Memory B cell (primary cell): ENCODE results near the gene GATA3.

Source experiments
- ATAC-seq: fragments of 150-1000 bp; cut with Tn5 transposase; 2 replicates; pipeline ENCODE4 v1.10.0; 2021; ENCODE audit warnings: low read depth, mild to moderate bottlenecking, moderate library complexity
- DNase-seq, 2 donors: peaks; one replicate each; pipeline ENCODE4 v3.0.0; 2022; ENCODE audit warnings: low spot score in 2 of 2
- H3K27ac Mint-ChIP-seq: one replicate; pipeline ENCODE4 v1.8.0; 2022; ENCODE audit warnings: mild to moderate bottlenecking, moderate library complexity, mixed read lengths
- H3K27me3 Mint-ChIP-seq: one replicate; pipeline ENCODE4 v1.8.0; 2022; ENCODE audit warnings: mixed read lengths
- H3K36me3 Mint-ChIP-seq: one replicate; pipeline ENCODE4 v1.8.0; 2022; ENCODE audit warnings: mild to moderate bottlenecking, mixed read lengths
- H3K4me1 Mint-ChIP-seq: one replicate; pipeline ENCODE4 v1.8.0; 2022; ENCODE audit warnings: mixed read lengths
- H3K4me3 Mint-ChIP-seq: one replicate; pipeline ENCODE4 v1.8.0; 2022; ENCODE audit warnings: mild to moderate bottlenecking, moderate library complexity, mixed read lengths
- H3K9me3 Mint-ChIP-seq: one replicate; pipeline ENCODE4 v1.8.0; 2022; ENCODE audit warnings: mixed read lengths

The GATA3 gene

DNA sequence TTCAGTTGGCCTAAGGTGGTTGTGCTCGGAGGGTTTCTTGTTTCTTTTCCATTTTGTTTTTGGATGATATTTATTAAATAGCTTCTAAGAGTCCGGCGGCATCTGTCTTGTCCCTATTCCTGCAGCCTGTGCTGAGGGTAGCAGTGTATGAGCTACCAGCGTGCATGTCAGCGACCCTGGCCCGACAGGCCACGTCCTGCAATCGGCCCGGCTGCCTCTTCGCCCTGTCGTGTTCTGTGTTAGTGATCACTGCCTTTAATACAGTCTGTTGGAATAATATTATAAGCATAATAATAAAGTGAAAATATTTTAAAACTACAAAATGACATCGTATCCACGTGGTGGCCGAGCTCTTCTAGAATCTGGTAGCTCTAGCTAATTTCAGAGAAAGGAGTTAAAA is 20.4 kb downstream of the GATA3 start:
- no peak overlapping the region for H3K4me3 Mint-ChIP-seq
- no peaks in the 10 kb centered on the region for H3K36me3 Mint-ChIP-seq
- H3K9me3 Mint-ChIP-seq: no peaks in the 10 kb centered on the region
- ATAC-seq: no peak
- H3K4me1 Mint-ChIP-seq: no peaks in the 10 kb centered on the region
- DNase-seq: no peak
- H3K27ac Mint-ChIP-seq: no peak overlapping the region
- peaks cover 11% of the 10 kb centered on the region for H3K27me3 Mint-ChIP-seq

DNA sequence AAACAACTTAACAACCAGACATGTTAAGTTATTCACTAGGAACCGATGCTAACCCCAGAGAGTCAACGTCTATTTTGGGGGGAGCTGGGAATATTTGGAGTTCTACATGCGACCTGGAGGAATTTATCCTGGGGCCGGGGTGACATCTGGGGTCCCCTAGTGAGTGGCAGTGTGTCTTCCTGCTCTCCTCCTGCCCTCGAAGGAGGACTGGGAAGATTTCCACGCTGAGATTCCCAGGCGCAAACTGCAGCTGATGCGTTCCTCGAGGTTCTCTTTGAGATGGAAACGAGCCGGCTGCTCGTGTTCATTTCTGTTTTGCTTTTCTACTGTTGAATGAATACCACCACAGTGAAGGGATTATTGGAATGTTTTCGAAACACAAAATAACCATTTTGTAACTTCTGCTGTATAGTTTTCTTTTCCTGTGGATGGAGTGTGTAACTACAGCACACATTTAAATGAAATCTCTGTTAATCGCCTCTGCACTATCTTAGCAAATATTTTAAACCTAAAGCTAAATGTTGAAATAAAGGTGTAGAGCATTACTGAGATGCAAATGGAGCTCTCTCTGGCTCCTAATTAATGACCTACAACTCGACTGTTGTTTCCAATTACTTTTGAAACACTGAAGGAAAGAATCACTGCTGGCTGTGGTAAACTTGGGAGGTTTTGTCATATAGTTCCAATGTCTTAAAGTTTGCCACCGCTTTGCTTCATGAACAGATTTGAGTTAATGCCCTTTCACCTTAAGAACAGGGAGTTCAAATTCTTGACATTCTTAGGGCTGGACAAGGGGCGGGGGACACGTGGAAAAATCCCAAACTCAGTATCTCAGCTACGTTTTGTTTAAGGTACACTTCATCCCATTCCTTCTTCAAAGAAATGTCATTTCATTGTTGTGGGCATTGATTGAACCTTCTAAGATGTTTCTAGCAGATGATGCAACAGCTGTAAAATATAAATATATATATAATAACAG is 21.1 kb downstream of the GATA3 start:
- H3K4me1 Mint-ChIP-seq: no peaks in the 10 kb centered on the region
- H3K9me3 Mint-ChIP-seq: no peaks in the 10 kb centered on the region
- H3K36me3 Mint-ChIP-seq: no peaks in the 10 kb centered on the region
- no peak overlapping the region for H3K27ac Mint-ChIP-seq
- ATAC-seq: no peak
- no peak for DNase-seq
- H3K4me3 Mint-ChIP-seq: no peak overlapping the region
- H3K27me3 Mint-ChIP-seq: peaks cover 9% of the 10 kb centered on the region

GRCh38 chr10:8076933-8077332 is 22.4 kb downstream of the GATA3 start:
- Mint-ChIP-seq H3K9me3 (no peaks in the 10 kb centered on the region), H3K4me1 (no peaks in the 10 kb centered on the region), H3K36me3 (no peaks in the 10 kb centered on the region), H3K27ac (no peak overlapping the region), H3K27me3 (peaks cover 7% of the 10 kb centered on the region), H3K4me3 (no peak overlapping the region)
- DNase-seq: no peak
- ATAC-seq: no peak

DNA sequence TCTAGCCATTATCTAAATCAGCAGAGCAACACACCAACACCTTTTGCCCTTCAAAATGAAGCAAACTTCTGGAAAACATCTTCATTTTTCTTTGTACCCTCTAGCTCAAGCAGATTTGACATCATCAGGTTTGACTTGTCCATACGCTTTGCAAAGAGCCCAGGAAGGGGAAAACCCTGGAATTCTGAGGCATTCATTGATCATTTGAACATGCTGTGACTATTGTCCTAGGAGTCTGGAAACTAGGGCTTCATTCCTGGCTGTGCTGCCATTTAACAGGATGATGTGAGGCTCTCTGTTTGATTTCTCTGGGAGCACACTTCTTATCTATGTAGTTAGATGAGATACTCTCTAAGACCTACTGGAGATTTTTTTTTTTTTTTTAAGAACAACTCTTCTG is 23.5 kb downstream of the GATA3 start:
- Mint-ChIP-seq H3K4me1 (no peaks in the 10 kb centered on the region), H3K4me3 (no peak overlapping the region), H3K27me3 (peaks cover 4% of the 10 kb centered on the region), H3K36me3 (no peaks in the 10 kb centered on the region), H3K9me3 (no peaks in the 10 kb centered on the region), H3K27ac (no peak overlapping the region)
- ATAC-seq (no peak), DNase-seq (no peak)

DNA sequence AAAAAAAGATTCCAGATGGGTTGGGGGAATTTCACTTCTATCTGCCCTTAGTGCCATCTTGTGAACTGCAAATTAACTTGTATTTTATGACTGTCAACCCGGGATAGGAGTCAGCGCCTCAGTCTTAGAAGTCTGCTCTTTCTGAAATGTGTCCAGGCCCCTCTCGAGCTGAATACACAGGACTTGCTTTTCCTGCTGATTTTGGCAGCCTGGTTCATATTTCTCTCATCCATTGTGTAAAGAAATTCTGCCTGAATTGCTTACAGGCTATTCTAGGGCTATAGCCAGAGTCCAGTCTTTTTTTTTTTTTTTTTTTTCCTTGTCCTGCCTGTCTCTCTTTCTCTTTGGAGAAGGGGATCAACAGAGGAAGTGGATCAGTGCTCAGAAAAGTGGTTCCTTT is 24.6 kb downstream of the GATA3 start:
- DNase-seq (no peak), ATAC-seq (no peak)
- Mint-ChIP-seq H3K9me3 (no peaks in the 10 kb centered on the region), H3K4me3 (no peak overlapping the region), H3K36me3 (no peaks in the 10 kb centered on the region), H3K4me1 (no peaks in the 10 kb centered on the region), H3K27ac (no peak overlapping the region), H3K27me3 (peaks cover 2% of the 10 kb centered on the region)

GRCh38 chr10:8084799-8085198 is 30.3 kb downstream of the GATA3 start:
- H3K27me3 Mint-ChIP-seq: peaks cover 2% of the 10 kb centered on the region
- H3K4me1 Mint-ChIP-seq: no peaks in the 10 kb centered on the region
- H3K9me3 Mint-ChIP-seq: no peaks in the 10 kb centered on the region
- ATAC-seq (no peak), DNase-seq (no peak)
- no peak overlapping the region for H3K4me3 Mint-ChIP-seq
- no peaks in the 10 kb centered on the region for H3K36me3 Mint-ChIP-seq
- H3K27ac Mint-ChIP-seq: no peak overlapping the region

GRCh38 chr10:8085251-8085650 is 30.8 kb downstream of the GATA3 start:
- Mint-ChIP-seq H3K4me3 (no peak overlapping the region), H3K36me3 (no peaks in the 10 kb centered on the region), H3K4me1 (no peaks in the 10 kb centered on the region), H3K27ac (no peak overlapping the region), H3K27me3 (peaks cover 2% of the 10 kb centered on the region), H3K9me3 (no peaks in the 10 kb centered on the region)
- DNase-seq: no peak
- ATAC-seq: no peak

DNA sequence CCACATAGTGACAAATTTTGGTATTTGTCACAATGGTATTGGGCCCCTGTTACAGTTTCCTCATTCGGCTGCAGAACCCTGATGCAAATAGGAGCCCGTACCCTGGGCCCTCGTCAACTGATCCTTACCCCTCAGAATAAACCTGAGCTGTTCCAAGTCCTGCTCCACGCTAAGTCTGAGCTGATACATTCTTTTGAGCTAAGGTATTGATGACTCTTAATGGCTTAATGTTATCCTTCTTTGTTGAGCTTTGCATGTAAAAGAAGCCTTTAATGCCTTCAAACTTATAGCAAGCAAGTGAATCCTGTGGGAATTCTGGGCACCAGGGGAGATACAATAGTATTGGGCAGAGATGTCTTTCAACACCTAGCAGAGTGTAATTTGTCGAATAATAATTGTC is 31.8 kb downstream of the GATA3 start:
- Mint-ChIP-seq H3K4me1 (no peaks in the 10 kb centered on the region), H3K36me3 (no peaks in the 10 kb centered on the region), H3K27me3 (peaks cover 2% of the 10 kb centered on the region), H3K27ac (no peak overlapping the region), H3K9me3 (no peaks in the 10 kb centered on the region), H3K4me3 (no peak overlapping the region)
- ATAC-seq: no peak
- DNase-seq: no peak

GRCh38 chr10:8088504-8088903 is 34.0 kb downstream of the GATA3 start:
- ATAC-seq: no peak
- Mint-ChIP-seq H3K27ac (no peak overlapping the region), H3K36me3 (no peaks in the 10 kb centered on the region), H3K4me1 (no peaks in the 10 kb centered on the region), H3K27me3 (no peaks in the 10 kb centered on the region), H3K9me3 (no peaks in the 10 kb centered on the region), H3K4me3 (no peak overlapping the region)
- DNase-seq: no peak

DNA sequence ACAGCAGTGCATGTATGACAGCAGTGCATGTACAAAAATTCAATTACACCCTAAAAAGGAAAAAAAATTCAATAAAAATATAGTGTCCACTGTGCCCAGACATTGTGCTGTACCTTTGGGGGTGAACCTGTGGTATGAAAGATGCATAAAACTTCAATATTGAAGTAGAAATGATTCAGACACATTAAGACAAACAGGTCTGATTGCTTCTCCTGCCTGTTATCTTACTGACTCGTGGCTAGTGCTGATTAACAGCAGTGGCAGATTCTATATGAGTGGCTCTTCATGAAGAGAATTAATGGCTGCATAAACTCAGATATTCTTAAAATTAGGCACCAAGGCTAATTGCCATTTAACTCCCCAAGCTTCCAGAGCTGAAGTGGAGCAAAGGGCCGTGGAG is 37.9 kb downstream of the GATA3 start:
- H3K27me3 Mint-ChIP-seq: peaks cover 2% of the 10 kb centered on the region
- H3K4me3 Mint-ChIP-seq: no peak overlapping the region
- H3K4me1 Mint-ChIP-seq: no peaks in the 10 kb centered on the region
- no peak overlapping the region for H3K27ac Mint-ChIP-seq
- H3K36me3 Mint-ChIP-seq: no peaks in the 10 kb centered on the region
- ATAC-seq (no peak), DNase-seq (no peak)
- peaks cover 1% of the 10 kb centered on the region for H3K9me3 Mint-ChIP-seq

DNA sequence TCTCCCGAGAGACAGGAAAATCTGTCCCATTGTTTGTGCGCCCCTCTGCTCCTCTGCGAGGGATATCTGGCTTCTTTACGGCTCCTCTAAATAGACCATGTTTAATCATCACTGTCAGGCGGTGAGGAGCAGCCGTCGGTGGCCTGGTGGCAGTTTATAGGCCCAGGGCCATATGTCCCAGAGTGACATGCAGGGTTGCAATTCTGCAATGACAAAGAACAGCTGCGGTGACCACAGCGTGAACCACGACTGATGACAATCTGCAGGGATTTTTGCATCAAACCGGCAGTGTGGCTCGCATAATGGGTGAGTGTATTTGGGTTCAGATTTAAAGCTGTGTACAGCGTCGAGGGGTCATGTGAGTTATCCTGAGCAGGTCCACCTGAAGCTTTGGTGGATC is 41.5 kb downstream of the GATA3 start:
- Mint-ChIP-seq H3K27ac (no peak overlapping the region), H3K4me1 (no peaks in the 10 kb centered on the region), H3K36me3 (no peaks in the 10 kb centered on the region), H3K4me3 (no peak overlapping the region), H3K9me3 (peaks cover 1% of the 10 kb centered on the region), H3K27me3 (peaks cover 2% of the 10 kb centered on the region)
- no peak for DNase-seq
- ATAC-seq: no peak

DNA sequence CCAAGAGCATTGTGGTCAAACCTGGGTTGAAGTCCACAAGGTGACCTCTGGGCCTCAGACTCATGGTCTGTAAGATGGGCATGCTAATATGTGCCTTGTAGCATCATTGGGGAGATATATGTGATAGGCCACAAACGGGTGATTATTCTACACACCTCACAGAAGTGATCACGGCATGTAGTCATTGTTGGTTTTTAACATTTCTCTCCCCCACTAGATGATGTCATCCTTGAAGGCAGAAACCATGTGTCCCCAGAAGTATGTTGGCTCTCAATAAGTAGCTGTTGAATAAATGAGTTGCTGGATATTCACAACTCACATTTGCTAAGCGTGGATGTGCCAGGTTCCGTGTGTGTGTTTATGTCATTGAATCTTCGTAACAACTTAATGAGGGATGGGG is 42.4 kb downstream of the GATA3 start:
- Mint-ChIP-seq H3K27ac (no peak overlapping the region), H3K27me3 (peaks cover 2% of the 10 kb centered on the region), H3K36me3 (no peaks in the 10 kb centered on the region), H3K4me3 (no peak overlapping the region), H3K4me1 (no peaks in the 10 kb centered on the region), H3K9me3 (peaks cover 1% of the 10 kb centered on the region)
- no peak for ATAC-seq
- no peak for DNase-seq

- DNase-seq (no peak), ATAC-seq (no peak)
- Mint-ChIP-seq H3K4me1 (no peaks in the 10 kb centered on the region), H3K27me3 (peaks cover 5% of the 10 kb centered on the region), H3K9me3 (no peaks in the 10 kb centered on the region), H3K4me3 (no peak overlapping the region), H3K27ac (no peak overlapping the region), H3K36me3 (no peaks in the 10 kb centered on the region)
These were observed 45.9 kb downstream of the GATA3 start for GRCh38 chr10:8100366-8100765.

GRCh38 chr10:8102708-8103401 is 48.4 kb downstream of the GATA3 start:
- no peak for ATAC-seq
- H3K4me3 Mint-ChIP-seq: no peak overlapping the region
- peaks cover 7% of the 10 kb centered on the region for H3K27me3 Mint-ChIP-seq
- H3K9me3 Mint-ChIP-seq: no peaks in the 10 kb centered on the region
- no peaks in the 10 kb centered on the region for H3K4me1 Mint-ChIP-seq
- no peak for DNase-seq
- no peaks in the 10 kb centered on the region for H3K36me3 Mint-ChIP-seq
- no peak overlapping the region for H3K27ac Mint-ChIP-seq
